HG02870 (cell line): Measurements from ENCODE around the gene TMEM267.
A peak's percentile ranks its signal among the peaks of the same experiment; 100 is the strongest.
"Not testable (repeated sequence)": the region's sequence is repeated elsewhere in the genome, so short reads cannot be mapped to it uniquely, and the experiment has no call there.

ENCODE experiments used
- ATAC-seq: cut with Tn5 transposase; IDR thresholded peaks from one replicate; pipeline ENCODE4 v1.9.1; 2021; ENCODE audit warnings: mild to moderate bottlenecking, moderate library complexity; ENCODE audit not compliant: unreplicated experiment

Gene TMEM267

GRCh38 chr5:43483298-43484105, at the start of gene TMEM267:
Gene TMEM267, minus strand, starts transcription at chr5:43483865. Its CDS starts 29,896 bp downstream, at chr5:43453969.
- peak; percentile 80 for ATAC-seq

GRCh38 chr5:43530648-43531047, 47.0 kb upstream of the TMEM267 start:
- ATAC-seq = peak; percentile 71

GRCh38 chr5:43523662-43524072, 40.0 kb upstream of the TMEM267 start:
- ATAC-seq = no peak

- no peak for ATAC-seq
Measured at GRCh38 chr5:43520615-43521014, 37.0 kb upstream of the TMEM267 start.

DNA sequence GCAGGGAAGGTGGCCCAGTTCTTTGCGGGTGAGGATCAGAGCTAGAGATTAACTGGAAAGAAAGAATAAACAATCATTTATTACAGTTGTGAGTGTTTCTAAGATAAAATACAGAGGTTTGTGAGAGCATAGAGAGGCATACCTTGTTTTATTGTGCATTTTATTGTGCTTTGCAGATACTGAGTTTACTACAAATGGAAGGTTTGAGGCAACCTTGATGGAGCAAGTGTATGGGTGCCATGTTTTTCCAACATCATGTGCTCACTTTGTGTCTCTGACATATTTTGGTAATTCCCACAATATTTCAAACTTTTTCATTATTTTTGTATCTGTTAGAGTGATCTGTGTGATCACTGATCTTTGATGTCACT, 32.0 kb upstream of the TMEM267 start:
- no peak for ATAC-seq

- ATAC-seq = peak; percentile 98
Measured at GRCh38 chr5:43514816-43515677, 31.4 kb upstream of the TMEM267 start, which contains the start of gene C5orf34. Gene C5orf34, minus strand, starts transcription at chr5:43515148. Its CDS starts 5,809 bp downstream, at chr5:43509339.

GRCh38 chr5:43514471-43514815, 30.8 kb upstream of the TMEM267 start:
- peak; percentile 28 for ATAC-seq

- ATAC-seq = no peak
Measured at GRCh38 chr5:43514025-43514424, 30.4 kb upstream of the TMEM267 start.

DNA sequence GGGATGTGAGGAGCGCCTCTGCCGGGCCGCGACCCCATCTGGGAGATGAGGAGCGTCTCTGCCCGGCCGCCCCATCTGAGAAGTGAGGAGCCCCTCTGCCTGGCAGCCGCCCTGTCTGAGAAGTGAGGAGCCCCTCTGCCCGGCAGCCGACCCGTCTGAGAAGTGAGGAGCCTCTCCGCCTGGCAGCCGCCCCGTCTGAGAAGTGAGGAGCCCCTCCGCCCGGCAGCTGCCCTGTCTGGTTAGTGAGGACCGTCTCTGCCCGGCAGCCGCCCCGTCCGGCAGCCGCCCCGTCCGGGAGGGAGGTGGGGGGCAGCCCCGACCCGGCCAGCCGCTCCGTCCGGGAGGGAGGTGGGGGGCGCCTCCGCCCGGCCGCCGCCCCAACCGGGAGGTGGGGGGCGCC, 27.4 kb upstream of the TMEM267 start:
- not testable (repeated sequence) for ATAC-seq

- ATAC-seq = no peak
Measured at GRCh38 chr5:43498581-43498980, 14.9 kb upstream of the TMEM267 start.

DNA sequence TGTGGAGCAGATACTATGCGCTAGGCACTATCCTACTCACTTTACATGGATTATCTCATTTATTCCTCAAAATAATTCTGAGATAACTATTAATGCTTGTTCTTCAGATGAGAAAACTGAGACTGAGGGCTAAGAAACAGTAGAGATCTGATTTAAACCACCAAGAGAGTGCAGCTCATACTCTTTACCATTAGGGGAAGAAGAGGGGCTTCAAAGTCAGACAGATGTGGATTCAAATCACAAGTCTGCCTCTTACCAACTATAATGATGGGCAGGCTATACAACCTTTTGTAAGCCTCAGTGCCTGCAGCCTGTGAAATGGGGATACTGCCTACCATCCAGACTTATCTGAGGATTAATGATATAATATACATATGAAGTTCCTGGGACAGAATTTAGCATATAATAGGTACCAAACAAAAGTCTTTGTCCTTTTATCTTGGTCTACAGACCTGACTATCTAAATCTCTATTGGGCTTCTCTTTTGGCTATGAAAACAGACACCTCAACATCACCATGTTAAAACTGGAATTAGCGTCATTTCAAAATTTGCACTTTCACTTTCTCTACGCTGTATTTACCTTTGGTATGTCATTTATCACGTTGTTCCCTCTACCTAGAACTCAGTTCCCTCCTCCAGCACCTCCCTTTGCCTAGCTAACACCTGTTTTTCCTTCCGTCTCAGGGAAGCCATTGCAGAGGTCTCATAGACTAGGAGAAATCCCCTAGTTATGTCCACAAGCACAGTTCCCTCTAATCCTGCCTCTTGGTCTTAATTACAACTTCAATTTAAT, 13.8 kb upstream of the TMEM267 start:
- ATAC-seq = no peak

DNA sequence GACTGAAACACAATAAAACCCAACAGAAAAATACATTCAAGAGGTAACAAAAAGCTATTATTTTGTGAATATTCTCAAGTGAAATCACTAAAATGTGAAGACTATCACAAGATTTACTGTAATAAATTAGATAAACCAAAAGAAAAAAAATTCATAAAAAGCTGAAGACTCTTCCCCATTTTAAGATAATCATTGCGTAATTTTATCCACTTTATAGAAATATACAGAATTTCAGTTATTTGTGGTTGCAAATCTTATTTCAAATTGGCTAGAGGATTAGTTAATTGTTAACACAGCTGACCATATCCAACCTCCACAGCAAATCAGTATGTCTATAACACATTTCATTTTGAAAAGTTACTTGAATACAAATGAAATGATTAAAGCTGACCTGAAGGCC, 7.7 kb upstream of the TMEM267 start:
- no peak for ATAC-seq

DNA sequence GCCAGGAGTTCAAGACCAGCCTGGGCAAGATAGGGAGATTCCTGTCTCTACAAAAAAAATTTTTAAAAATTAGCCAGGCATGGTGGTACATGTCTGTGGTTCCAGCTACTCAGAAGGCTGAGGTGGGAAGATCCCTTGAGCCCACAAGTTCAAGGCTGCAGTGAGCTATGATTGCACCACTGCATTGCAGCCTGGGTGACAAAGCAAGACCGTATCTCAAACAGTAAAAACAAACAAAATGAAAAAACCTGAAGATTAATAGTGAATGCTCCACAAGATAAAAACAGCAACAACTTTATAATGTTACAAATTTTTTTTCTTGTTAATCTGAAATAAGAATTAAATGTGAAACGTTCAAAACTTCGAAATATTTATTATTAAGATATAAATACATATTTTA, 2.7 kb upstream of the TMEM267 start:
- no peak for ATAC-seq

- ATAC-seq = no peak
Measured at GRCh38 chr5:43485406-43485805, 1.7 kb upstream of the TMEM267 start.

DNA sequence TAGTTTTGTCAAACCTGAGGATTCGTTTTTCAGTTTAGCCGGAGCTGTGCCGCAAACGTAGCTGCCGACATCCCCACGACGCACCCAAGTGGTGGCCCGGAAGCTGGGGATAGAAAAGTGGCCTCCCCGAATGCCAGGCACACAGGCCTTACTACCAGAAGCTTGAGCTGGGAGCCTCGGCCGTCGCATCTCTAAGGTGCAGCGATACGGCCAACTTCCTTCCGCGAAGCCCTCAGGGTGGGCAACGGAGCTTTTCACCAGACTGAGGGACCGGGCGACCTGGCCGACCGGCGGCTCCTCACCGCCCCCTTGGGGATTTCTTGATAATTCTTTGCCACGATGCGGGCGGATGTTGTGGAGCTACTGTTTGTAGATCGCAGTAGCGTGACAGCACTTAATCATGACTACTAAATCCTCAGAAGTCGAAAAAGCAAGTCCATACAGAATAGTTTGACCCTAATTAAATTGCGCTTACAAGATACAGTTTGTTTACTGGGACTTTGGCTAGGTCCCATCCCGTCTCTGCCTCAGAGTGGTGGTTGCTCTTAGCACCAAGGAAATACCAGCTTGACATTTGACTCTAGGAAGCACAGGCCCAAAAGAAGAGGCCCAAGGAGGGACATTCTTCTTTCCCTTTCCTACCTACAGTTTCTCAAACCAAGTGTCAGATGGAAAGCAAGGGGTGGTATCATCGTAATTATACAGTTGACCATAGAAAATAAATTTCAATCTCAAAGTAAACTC, 613 bp upstream of the TMEM267 start:
- peak; percentile 68 for ATAC-seq

- ATAC-seq = no peak
Measured at GRCh38 chr5:43482490-43483297, 971 bp downstream of the TMEM267 start.

DNA sequence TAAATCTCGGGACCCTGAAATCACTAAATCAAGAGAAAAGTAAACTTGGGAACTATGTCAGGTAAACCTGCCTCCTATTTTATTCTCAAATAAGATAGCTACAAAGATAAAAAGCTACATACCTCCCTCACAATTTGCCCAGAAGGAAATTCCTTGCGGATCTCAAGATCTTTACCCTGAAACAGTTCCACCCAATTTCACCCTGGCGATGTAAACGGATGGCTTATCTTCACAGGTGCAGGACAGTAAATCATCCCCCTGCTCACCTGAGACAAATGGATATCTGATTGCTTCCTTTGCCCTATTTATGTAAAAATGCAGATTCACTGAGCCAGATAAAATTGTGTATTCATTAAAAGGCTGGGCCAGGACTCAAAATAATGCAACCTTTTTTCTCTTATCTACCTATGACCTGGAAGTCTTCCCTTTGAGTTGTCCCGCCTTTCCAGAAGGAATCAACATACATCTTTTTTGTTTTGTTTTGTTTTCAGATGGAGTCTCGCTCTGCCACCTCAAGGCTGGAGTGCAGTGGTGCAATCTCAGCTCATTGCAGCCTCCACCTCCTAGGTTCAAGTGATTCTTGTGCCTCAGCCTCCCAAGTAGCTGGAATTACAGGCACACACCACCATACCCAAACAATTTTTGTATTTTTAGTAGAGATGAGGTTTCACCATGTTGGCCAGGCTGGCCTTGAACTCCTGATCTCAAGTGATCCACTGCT, 13.8 kb downstream of the TMEM267 start:
- no peak for ATAC-seq

- ATAC-seq = no peak
Measured at GRCh38 chr5:43467100-43467499, 16.6 kb downstream of the TMEM267 start.

GRCh38 chr5:43465455-43465854, 18.2 kb downstream of the TMEM267 start:
- not testable (repeated sequence) for ATAC-seq
